ENCODE results near the gene CCDC149. TPM values are rescaled to one million over a fixed set of nuclear protein-coding genes. Genes with fewer than 3 reads are reported as not detected.

The CCDC149 gene
- total RNA-seq, 1 experiment from 2014 or later, result 9.8 TPM

DNA sequence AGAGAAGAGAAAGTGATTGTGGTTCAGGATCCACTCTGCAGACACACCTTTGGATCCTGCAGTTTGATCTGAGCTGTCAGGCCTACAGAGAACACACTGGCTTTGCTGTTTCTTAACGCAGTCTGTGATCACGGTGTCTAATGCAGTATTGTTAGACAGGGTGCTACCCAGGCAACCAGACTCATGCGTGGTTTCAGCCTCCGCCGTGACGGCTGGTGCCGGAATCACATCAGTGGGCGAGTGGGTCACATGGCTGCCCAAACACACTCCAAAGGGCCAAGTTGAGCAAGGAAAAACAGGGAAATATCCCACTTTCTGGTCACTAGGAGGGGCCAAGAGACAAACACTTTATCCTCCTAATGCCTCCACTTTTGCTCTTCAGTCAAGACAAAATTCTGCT, 27.5 kb downstream of the CCDC149 start:
- ChIA-PET POLR2A (ENCODE audit: unreplicated experiment) (no interaction called here), CTCF (no interaction called here)
- no peaks in the 10 kb centered on the region for H3K9me2 ChIP-seq (ENCODE audit: insufficient read depth)
- no peaks in the 10 kb centered on the region for H3K4me1 ChIP-seq (replicated peaks; ENCODE audit: insufficient read depth)
- intact Hi-C loops (cut with micrococcal nuclease; ENCODE audit: unreplicated experiment), result no loop called here
- H3K4me3 ChIP-seq, result no peak overlapping the region
- no peaks in the 10 kb centered on the region for H3K9me3 ChIP-seq (ENCODE audit: insufficient read depth, low read depth)
- no peak overlapping the region for H2AFZ ChIP-seq
- no peak for DNase-seq
- no peaks in the 10 kb centered on the region for H3F3A ChIP-seq (ENCODE audit: insufficient read depth, low read depth)
- H3K79me2 ChIP-seq (ENCODE audit: low read depth), result no peaks in the 10 kb centered on the region
- H3K4me2 ChIP-seq, result no peak overlapping the region
- no peaks in the 10 kb centered on the region for H3K36me3 ChIP-seq (ENCODE audit: low read depth)
- H3K27ac ChIP-seq, result no peak overlapping the region
- H3K27me3 ChIP-seq (ENCODE audit: insufficient read depth, low read depth), result no peaks in the 10 kb centered on the region
- TF ChIP-seq, protein P1, sequence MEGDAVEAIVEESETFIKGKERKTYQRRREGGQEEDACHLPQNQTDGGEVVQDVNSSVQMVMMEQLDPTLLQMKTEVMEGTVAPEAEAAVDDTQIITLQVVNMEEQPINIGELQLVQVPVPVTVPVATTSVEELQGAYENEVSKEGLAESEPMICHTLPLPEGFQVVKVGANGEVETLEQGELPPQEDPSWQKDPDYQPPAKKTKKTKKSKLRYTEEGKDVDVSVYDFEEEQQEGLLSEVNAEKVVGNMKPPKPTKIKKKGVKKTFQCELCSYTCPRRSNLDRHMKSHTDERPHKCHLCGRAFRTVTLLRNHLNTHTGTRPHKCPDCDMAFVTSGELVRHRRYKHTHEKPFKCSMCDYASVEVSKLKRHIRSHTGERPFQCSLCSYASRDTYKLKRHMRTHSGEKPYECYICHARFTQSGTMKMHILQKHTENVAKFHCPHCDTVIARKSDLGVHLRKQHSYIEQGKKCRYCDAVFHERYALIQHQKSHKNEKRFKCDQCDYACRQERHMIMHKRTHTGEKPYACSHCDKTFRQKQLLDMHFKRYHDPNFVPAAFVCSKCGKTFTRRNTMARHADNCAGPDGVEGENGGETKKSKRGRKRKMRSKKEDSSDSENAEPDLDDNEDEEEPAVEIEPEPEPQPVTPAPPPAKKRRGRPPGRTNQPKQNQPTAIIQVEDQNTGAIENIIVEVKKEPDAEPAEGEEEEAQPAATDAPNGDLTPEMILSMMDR (conservative IDR thresholded peaks at IDR 0.05), result no peak
- no peak for TF ChIP-seq EZH2 (IDR thresholded peaks at IDR 0.05; ENCODE audit: low read depth)
- H4K20me1 ChIP-seq (ENCODE audit: insufficient read depth), result no peaks in the 10 kb centered on the region
- BruUV-seq (replicated peaks), result no TSS peak

DNA sequence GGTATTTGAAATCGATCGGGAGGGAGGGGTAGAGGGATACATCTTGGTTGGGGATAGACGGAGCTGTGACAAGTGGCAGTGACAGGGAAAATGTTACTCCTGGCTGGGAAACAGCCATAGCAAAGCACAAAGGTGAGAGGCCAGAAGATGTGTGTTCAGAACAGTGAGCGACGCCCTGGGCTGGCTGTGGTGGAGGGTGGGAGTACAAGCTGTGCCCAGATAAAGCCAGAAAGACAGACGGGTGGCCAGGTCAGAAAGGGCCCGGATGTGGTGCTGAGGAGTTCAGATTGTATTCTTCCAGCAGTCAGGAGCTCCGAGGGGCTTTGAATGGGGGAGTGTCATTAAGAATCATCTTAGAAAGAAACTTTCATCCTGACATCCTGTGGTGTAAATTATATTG, 27.9 kb downstream of the CCDC149 start:
- TF ChIP-seq, protein P1 (conservative IDR thresholded peaks at IDR 0.05), result no peak
- TF ChIP-seq EZH2 (IDR thresholded peaks at IDR 0.05; ENCODE audit: low read depth), result no peak
- Histone ChIP-seq H3K9me2 (ENCODE audit: insufficient read depth) (no peaks in the 10 kb centered on the region), H3K4me1 (replicated peaks; ENCODE audit: insufficient read depth) (no peaks in the 10 kb centered on the region), H3K27ac (no peak overlapping the region), H3K4me3 (no peak overlapping the region), H3K27me3 (ENCODE audit: insufficient read depth, low read depth) (no peaks in the 10 kb centered on the region), H3K36me3 (ENCODE audit: low read depth) (no peaks in the 10 kb centered on the region), H3K4me2 (no peak overlapping the region), H4K20me1 (ENCODE audit: insufficient read depth) (no peaks in the 10 kb centered on the region), H3K79me2 (ENCODE audit: low read depth) (no peaks in the 10 kb centered on the region), H3F3A (ENCODE audit: insufficient read depth, low read depth) (no peaks in the 10 kb centered on the region), H2AFZ (no peak overlapping the region), H3K9me3 (ENCODE audit: insufficient read depth, low read depth) (no peaks in the 10 kb centered on the region)
- no peak for DNase-seq
- intact Hi-C loops (cut with micrococcal nuclease; ENCODE audit: unreplicated experiment), result no loop called here
- BruUV-seq (replicated peaks), result no TSS peak
- POLR2A ChIA-PET (ENCODE audit: unreplicated experiment), result no interaction called here
- CTCF ChIA-PET, result no interaction called here

DNA sequence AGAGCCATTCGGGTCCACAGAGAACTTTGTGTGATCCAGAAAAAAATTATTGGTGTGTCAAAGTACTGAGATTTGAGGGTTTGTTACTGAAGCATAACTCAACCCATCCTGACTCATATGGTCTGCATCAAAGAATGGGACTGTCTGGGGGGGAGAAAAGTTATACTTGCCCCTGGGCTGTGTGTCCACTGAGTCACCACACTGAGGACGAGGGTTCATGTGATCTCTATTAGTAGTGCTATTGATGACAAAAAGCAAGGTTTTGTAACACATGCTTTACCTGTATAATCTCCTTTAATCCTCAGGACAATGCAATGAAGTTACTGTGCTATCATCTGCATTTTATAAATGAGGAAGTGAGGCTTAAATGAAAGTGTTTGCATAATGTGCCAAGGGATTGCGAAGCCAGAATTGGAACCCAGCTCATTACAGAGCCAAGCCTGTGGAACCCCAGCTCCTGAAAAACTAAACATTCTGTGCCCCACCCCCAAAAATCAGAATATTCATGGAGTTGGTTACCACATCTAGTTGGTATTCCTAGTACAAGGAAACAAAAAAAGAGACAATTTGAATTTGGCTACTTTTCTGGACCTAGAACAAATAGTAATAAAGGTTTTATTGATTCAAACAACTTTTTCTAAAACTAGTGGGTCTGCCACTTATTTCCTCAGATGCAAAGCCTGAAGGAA, 31.2 kb downstream of the CCDC149 start:
- Histone ChIP-seq H3K9me2 (ENCODE audit: insufficient read depth) (no peaks in the 10 kb centered on the region), H3K9me3 (ENCODE audit: insufficient read depth, low read depth) (no peaks in the 10 kb centered on the region), H3K4me3 (no peak overlapping the region), H3K36me3 (ENCODE audit: low read depth) (no peaks in the 10 kb centered on the region), H3K4me1 (replicated peaks; ENCODE audit: insufficient read depth) (no peaks in the 10 kb centered on the region), H2AFZ (no peak overlapping the region), H3K79me2 (ENCODE audit: low read depth) (no peaks in the 10 kb centered on the region), H3K4me2 (no peak overlapping the region), H4K20me1 (ENCODE audit: insufficient read depth) (no peaks in the 10 kb centered on the region), H3F3A (ENCODE audit: insufficient read depth, low read depth) (no peaks in the 10 kb centered on the region), H3K27ac (no peak overlapping the region), H3K27me3 (ENCODE audit: insufficient read depth, low read depth) (no peaks in the 10 kb centered on the region)
- TF ChIP-seq EZH2 (IDR thresholded peaks at IDR 0.05; ENCODE audit: low read depth), result no peak
- TF ChIP-seq, protein P1 (conservative IDR thresholded peaks at IDR 0.05), result no peak
- DNase-seq, result no peak
- CTCF ChIA-PET, result no interaction called here
- BruUV-seq (replicated peaks), result no TSS peak
- POLR2A ChIA-PET (ENCODE audit: unreplicated experiment), result no interaction called here
- intact Hi-C loops (cut with micrococcal nuclease; ENCODE audit: unreplicated experiment), result no loop called here

All from PC-9 (cell line).